SK-N-SH (cell line): Measurements from ENCODE around the gene PLD1.

Source experiments
- EP300 ChIP-seq, 2 experiments: IDR thresholded peaks; 2 replicates each; pipeline versions ENCODE4 v1.4.0 to v1.6.1; 2012; ENCODE audit warnings: borderline replicate concordance in 1 of 2, low read depth in 1 of 2, low read length in 1 of 2
- EZH2phosphoT487 ChIP-seq: fragments of 200-600 bp; sonication (generic); IDR thresholded peaks from 2 replicates; pipeline ENCODE4 v1.6.1; 2017; ENCODE audit warnings: low read depth, mixed run types, mild to moderate bottlenecking, antibody characterized with exemption, moderate library complexity, borderline replicate concordance
- FOXM1 ChIP-seq: IDR thresholded peaks from 2 replicates; pipeline ENCODE4 v1.4.0; 2012; ENCODE audit warnings: low read depth, mild to moderate bottlenecking
- POLR2AphosphoS5 ChIP-seq: IDR thresholded peaks from 2 replicates; pipeline ENCODE4 v1.6.1; 2012; ENCODE audit warnings: low read depth, low read length
- RFX5 ChIP-seq: IDR thresholded peaks from 2 replicates; pipeline ENCODE4 v1.6.1; 2012; ENCODE audit warnings: mild to moderate bottlenecking, improper control_type of control experiment, low read length
- RXRA ChIP-seq: IDR thresholded peaks from 2 replicates; pipeline ENCODE4 v1.4.0; 2012; ENCODE audit warnings: low read depth, mild to moderate bottlenecking, borderline replicate concordance
- TAF1 ChIP-seq: IDR thresholded peaks from 2 replicates; pipeline ENCODE4 v1.6.1; 2012; ENCODE audit warnings: low read depth, mild to moderate bottlenecking, low read length, moderate library complexity, borderline replicate concordance
- TF ChIP-seq, protein P1 (sequence below): IDR thresholded peaks from 2 replicates; pipeline ENCODE4 v1.4.0; 2012; ENCODE audit warnings: low read depth
- TF ChIP-seq, protein P2 (sequence below): IDR thresholded peaks from 2 replicates; pipeline ENCODE4 v1.4.0; 2012; ENCODE audit warnings: low read depth, borderline replicate concordance
- TF ChIP-seq, protein P3 (sequence below): fragments of 200-600 bp; sonication (generic); IDR thresholded peaks from 2 replicates; pipeline ENCODE4 v1.6.1; 2017; ENCODE audit warnings: antibody characterized with exemption, mild to moderate bottlenecking, moderate library complexity

DNA sequence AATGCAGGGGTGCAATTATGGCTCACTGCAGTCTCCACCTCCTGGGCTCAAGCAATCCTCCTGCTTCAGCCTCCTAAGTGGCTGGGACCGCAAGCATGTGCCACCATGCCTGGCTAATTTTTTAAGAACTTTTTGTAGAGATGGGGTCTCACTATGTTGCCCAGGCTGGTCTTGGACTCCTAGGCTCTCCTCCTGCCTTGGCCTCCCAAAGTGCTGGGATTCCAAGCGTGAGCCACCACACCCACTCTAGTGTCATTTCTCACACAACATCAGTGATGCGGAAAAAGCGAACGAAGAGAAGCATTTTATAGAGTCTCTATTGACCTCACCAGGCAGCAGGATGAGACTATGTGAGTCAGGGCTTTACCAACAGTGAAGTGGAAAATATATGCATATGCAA, 137.7 kb downstream of the PLD1 start:
- TF ChIP-seq, protein P1, sequence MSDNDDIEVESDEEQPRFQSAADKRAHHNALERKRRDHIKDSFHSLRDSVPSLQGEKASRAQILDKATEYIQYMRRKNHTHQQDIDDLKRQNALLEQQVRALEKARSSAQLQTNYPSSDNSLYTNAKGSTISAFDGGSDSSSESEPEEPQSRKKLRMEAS: no peak
- TF ChIP-seq, protein P2, sequence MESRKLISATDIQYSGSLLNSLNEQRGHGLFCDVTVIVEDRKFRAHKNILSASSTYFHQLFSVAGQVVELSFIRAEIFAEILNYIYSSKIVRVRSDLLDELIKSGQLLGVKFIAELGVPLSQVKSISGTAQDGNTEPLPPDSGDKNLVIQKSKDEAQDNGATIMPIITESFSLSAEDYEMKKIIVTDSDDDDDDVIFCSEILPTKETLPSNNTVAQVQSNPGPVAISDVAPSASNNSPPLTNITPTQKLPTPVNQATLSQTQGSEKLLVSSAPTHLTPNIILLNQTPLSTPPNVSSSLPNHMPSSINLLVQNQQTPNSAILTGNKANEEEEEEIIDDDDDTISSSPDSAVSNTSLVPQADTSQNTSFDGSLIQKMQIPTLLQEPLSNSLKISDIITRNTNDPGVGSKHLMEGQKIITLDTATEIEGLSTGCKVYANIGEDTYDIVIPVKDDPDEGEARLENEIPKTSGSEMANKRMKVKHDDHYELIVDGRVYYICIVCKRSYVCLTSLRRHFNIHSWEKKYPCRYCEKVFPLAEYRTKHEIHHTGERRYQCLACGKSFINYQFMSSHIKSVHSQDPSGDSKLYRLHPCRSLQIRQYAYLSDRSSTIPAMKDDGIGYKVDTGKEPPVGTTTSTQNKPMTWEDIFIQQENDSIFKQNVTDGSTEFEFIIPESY: no peak
- no peak for TF ChIP-seq RFX5
- no peak for TF ChIP-seq EZH2phosphoT487
- no peak for TF ChIP-seq POLR2AphosphoS5
- TF ChIP-seq EP300 (IDR thresholded peaks at IDR 0.05; ENCODE audit: borderline replicate concordance in 1 of 2, low read depth in 1 of 2, low read length in 1 of 2): no peak
- no peak for TF ChIP-seq RXRA
- no peak for TF ChIP-seq TAF1
- TF ChIP-seq, protein P3, sequence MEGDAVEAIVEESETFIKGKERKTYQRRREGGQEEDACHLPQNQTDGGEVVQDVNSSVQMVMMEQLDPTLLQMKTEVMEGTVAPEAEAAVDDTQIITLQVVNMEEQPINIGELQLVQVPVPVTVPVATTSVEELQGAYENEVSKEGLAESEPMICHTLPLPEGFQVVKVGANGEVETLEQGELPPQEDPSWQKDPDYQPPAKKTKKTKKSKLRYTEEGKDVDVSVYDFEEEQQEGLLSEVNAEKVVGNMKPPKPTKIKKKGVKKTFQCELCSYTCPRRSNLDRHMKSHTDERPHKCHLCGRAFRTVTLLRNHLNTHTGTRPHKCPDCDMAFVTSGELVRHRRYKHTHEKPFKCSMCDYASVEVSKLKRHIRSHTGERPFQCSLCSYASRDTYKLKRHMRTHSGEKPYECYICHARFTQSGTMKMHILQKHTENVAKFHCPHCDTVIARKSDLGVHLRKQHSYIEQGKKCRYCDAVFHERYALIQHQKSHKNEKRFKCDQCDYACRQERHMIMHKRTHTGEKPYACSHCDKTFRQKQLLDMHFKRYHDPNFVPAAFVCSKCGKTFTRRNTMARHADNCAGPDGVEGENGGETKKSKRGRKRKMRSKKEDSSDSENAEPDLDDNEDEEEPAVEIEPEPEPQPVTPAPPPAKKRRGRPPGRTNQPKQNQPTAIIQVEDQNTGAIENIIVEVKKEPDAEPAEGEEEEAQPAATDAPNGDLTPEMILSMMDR: no peak
- no peak for TF ChIP-seq FOXM1
